HUDEP-2 (cell line): ENCODE measurements around the gene PDCD1.

Experiments used
- DNase-seq, 76 experiments: peaks; one replicate each; lab custom pipeline; 2025; ENCODE audit not compliant: unreplicated experiment in 76 of 76; lab: John Stamatoyannopoulos, UW

Gene PDCD1

GRCh38 chr2:241895712-241896641 is 37.3 kb upstream of the PDCD1 start:
- DNase-seq: peak in 7 of 76 experiments; percentile 3 to 38 (median 16)

GRCh38 chr2:241895427-241895711 is 36.7 kb upstream of the PDCD1 start:
- no peak for DNase-seq

GRCh38 chr2:241894681-241895426 is 36.2 kb upstream of the PDCD1 start:
- no peak for DNase-seq

GRCh38 chr2:241894056-241894641 is 35.5 kb upstream of the PDCD1 start:
- DNase-seq: no peak

GRCh38 chr2:241893265-241893664 is 34.6 kb upstream of the PDCD1 start:
- DNase-seq: no peak

- DNase-seq: peak in 42 of 76 experiments; percentile 8 to 82 (median 30)
Measured at GRCh38 chr2:241892299-241893137, 33.8 kb upstream of the PDCD1 start.

- no peak for DNase-seq
Measured at GRCh38 chr2:241891988-241892298, 33.2 kb upstream of the PDCD1 start.

GRCh38 chr2:241891315-241891987 is 32.8 kb upstream of the PDCD1 start:
- no peak for DNase-seq

- no peak for DNase-seq
Measured at GRCh38 chr2:241890524-241891235, 32.0 kb upstream of the PDCD1 start.

- DNase-seq: no peak
Measured at GRCh38 chr2:241888641-241889040, 29.9 kb upstream of the PDCD1 start.

GRCh38 chr2:241887806-241888522 is 29.3 kb upstream of the PDCD1 start:
- DNase-seq: no peak

GRCh38 chr2:241886840-241887447 is 28.2 kb upstream of the PDCD1 start:
- DNase-seq: no peak

- DNase-seq: no peak
Measured at GRCh38 chr2:241885946-241886643, 27.4 kb upstream of the PDCD1 start.

GRCh38 chr2:241885291-241885945 is 26.7 kb upstream of the PDCD1 start:
- DNase-seq: peak in 1 of 76 experiments; percentile 5

- DNase-seq: no peak
Measured at GRCh38 chr2:241884951-241885290, 26.2 kb upstream of the PDCD1 start.

- DNase-seq: peak in 12 of 76 experiments; percentile 3 to 52 (median 31)
Measured at GRCh38 chr2:241882091-241882625, 23.5 kb upstream of the PDCD1 start.

GRCh38 chr2:241880311-241881073 is 21.8 kb upstream of the PDCD1 start:
- DNase-seq: no peak
